ENCODE results near the gene DENND4C.
"Not testable (repeated sequence)": the region's sequence is repeated elsewhere in the genome, so short reads cannot be mapped to it uniquely, and the experiment has no call there.

DENND4C gene

DNA sequence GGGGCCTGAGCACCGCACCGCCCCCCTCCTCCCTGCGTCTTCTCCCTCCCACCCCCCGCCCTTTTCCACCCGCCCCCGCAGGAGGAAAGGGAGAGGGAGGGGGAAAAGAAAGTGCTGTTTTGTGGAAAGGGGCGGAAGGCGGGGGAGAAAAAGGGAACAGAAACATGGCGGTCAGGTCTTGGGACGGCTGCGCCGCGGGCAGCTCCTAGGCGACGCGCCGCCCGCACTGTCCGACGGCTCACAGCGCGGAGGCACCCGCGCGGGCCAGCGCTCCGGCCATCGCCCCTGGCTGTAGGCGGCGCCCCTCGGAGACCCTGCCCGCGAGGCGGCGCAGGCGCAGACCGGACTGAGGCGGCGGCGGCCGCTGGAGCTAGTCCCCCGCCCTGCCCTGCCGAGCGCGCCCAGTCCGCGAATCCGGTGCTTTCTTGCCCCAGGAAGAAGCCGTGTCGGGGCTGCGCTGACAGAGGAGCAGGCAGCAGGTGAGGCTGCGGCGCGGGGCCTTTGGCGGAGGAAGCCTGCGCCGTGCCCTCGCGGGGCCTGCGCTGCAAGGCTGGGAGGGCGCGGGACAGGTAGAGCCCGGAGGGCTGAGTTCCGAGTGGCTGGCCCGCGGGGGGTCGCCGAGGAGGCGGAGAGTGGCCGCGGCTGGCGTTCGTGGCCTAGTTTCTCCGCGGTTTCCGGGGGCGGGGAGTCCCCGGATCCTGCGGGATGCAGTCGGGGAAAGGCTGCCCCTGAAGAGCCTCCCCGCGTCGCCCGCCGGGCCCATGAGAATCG lies at the start of gene DENND4C:
Gene DENND4C, plus strand, starts transcription at position 339 of the 771 bp plus-strand sequence. CDS start 45,482 bp downstream, outside the sequence.
- DNase-seq = peak; percentile 74

DNA sequence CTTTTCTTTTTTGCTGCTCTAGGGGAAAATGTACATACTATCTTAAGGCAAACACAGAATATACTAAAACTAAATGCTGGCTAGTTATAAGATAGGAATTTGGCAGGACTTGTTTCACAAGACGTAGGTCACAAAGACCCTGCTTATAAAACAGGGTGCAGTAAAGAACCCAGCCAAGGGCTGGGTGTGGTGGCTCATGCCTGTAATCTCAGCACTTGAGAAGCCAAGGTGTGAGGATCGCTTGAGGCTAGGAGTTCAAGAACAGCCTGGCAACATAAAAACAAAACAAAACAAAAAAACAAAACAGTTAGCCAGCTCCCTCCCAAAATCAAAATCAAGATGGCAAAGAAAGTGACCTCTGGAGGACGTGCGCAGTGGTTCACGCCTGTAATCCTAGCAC lies 49.5 kb upstream of the DENND4C start:
- no peak for DNase-seq

DNA sequence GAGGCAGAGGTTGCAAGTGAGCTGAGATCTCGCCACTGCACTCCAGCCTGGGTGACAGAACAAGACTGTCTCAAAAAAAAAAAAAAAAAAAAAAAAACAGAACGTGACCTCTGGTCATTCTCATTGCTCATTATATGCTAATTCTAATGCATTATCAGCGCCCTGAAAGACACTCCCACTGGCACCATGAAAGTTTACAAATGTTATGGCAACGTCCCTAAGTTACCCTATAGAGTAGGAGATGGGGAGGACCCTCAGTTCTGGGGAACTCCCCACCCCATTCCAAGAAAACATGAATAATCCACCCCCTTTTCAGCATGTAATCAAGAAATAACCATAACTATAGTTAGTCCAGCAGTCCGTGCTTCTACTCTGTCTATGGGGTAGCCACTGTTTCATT lies 48.9 kb upstream of the DENND4C start:
- DNase-seq = no peak

DNA sequence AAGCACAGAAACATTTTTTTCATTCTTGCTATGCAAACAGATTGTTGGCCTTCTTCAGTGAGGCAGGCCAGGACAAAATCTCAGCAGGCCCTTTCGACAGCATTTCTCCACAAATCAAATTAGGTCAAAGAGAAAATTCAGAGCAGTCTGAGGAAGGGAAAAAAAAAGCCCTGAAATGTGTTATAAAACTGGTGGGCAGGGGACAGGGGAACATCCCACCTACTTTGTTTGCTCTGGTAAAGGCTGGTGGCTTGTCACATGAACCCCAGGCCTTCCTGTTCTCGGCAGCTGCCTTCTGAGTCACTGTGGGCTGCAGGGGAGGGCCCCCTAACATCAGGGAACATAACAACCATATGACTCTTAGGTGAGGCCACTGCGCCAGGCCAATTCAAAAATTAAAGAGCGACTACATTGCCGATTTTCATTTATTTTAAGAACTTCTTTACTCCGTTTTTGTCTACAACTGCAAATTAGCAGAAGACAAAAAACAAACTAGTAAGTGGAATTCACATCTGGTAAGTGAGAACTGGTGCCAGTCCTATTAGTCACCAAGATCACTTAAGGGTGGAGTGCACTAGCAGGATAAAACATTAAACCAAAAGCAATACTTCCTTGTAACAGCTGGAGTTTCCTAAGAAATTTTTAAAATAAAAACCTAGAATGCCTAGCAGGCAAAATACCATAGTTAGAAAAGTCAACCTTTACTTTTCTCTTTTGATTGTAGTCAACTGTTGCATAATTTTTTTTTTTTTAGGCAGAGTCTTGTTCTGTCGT lies 46.2 kb upstream of the DENND4C start:
- DNase-seq = peak; percentile 84

DNA sequence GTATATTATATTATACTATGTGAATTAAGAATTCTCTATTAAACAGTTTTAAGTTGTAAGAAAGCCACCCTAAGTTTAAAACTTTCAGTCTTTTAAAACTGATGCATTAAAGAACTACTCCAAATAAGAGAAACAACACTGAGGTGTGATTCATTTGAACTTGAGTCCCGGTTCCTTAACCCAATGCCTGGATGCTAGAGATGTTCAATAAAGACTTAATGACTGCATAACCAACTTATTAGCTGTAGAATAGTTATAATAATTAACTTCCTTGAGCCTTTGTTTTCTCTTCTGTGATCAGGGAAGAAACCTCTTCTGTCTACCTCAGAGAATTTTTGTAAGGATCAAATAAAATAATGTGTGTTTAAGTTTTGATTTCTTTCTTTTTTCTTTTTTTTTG lies 45.3 kb upstream of the DENND4C start:
- DNase-seq = no peak

DNA sequence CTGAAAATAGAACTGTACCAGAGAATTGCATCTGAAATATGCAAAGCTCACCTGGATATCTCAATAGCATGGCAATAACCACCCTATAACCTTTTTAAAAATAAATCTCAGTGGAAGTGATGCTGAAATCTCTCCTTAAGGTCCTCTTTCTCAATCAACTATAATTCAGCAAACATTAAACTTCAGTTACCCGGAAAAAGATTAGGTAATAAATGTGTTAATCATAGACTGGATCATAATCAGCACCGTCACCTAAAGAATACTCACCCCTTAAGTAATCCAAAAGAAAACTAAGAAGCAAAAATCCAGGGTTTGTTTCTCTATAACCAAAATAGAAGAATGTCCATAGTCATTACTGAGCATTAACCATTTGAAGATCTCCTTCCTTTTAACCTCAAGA lies 44.3 kb upstream of the DENND4C start:
- DNase-seq = no peak

DNA sequence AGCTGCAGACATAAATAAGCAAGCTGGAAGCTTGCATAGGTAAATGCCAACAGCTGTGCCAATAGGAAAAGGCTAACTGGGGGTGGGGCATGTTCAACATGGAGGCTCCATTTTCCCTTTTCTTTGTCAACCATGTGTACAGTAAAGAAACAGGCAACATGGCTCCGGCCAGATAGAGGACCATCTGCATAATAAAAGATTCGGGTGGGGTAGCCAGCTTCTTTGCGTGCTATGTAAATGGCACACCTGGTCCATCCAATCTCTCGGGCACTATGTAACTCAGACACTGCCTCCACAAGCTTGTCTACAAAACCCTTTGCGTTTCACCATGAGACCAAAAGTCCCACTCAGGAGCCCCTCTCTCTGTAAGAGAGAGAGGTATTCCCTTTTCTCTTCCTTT lies 41.7 kb upstream of the DENND4C start:
- DNase-seq = no peak

DNA sequence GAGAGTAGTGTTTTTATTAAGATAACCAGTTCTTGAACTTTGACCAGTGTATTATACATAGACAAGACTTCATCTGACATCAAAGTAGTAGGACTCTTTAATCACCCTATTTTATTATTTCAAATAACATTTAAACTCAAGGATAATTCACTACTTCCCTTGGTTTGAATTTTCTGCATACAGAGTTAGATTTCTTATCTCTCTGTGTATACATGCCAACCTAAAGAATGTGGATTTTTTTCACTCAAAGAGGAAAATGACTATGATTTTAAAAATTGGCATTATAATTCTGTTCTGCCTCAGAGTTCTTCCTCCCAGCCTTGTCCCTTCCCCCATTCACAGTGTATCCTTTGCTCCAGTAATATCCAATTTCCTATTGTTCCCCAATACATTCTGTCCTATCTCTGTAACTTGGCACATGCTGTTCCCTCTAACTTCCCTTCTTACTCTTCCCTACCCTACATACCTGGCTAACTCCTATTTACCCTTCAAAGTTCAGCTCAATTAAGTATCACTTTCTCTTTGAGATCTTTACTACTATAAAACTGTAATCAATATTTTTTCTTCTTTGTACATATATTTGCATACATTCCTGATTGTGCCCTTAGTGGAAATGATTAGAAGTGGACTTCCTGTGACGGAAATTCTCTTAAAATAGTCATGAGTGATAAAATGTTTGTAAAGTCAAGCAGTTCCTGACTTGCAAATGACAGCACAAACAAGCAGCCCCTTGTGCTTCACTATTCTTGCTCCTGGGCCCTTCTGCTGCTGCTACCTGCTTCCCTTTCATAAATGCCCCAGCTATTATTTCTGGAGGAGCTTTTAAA lies 38.1 kb upstream of the DENND4C start:
- DNase-seq = no peak

DNA sequence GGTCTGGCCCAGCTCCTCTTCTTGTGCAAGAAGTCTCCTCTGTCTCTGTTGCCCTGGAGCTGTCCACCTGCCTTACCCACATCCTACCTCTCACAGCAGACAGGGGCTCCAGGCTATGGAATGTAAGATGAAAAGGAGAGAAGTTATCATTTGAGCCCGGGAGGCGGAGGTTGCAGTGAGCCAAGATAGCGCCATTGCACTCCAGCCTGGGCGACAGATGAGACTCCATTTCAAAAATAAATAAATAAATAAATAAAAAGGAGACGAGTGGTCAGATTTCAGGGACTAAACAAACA lies 37.5 kb upstream of the DENND4C start:
- no peak for DNase-seq

DNA sequence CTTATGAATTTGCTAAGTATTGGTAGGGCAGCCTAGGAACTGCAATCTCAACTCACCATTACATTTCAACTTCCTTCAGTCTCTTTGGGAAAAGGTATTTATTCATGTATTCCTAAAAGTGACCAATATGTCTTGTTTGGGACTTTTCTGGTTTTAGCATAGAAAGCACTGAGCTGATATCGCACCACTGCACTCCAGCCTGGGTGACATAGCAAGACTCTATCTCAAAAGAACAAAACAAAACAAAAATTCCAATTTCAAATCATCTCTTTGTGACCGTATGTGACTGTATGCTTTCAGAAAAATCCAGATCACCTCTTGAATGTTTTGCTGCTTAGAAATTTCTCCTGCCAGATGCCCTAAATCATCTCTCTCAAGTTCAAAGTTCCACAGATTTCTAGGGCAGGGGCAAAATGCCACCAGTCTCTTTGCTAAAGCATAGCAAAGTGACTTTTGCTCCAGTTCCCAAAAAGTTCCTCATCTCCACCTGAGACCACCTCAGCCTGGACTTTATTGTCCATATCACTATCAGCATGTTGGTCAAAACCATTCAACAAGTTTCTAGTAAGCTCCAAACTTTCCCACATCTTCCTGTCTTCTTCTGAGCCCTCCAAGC lies 37.0 kb upstream of the DENND4C start:
- not testable (repeated sequence) for DNase-seq

DNA sequence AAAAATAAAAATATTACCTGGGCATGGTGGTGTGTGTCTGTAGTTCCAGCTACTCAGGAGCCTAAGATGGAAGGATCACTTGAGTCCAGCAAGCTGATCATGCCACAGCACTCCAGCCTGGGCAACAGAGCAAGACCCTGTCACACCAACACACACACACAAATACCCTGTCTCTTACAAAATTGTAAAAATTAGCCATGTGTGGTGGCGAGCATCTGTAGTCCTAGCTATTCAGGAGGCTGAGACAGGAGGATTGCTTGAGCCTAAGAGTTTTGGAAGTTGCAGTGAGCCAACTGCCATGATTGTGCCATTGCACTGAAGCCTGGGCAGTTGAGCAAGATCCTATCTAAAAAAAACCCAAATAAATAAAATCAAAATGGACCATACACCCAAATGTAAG lies 32.1 kb upstream of the DENND4C start:
- no peak for DNase-seq

DNA sequence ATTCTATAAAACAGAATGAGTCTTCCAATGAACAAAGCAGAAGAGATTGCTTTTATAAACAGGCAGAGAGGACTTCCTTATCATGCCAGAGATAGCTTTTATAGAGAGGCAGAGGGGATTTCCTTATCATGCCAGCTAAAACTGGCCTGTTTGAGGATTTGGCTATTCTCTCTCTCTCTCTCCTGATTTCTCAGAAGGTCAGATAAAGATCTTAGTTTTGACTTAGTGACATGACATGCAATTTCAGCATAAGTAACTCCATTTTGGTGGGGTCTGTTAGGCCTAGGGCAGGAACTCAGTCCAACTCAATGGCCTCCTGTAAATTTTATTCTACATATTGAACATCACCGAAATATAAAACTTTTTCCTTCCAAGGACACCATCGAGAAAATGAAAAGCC lies 31.5 kb upstream of the DENND4C start:
- no peak for DNase-seq

DNA sequence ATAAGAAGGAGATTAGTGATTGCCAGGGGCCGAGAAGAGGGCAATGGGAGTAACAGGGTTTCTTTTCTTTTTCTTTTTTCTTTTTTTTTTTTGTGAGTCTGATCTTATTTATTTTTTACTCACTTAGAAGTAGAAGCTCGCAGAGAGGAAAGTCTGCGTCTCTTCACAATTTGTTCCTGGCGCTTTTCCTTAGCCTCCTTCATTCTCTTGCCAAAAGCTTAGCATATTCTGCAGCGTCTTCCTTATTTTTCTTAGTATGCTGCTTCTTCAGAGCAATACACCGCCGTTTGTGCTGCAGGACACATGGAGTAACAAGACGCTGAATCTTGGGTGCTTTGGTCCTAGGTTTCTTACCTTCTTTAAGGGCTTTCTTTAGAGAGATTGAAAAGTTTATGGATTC lies 30.3 kb upstream of the DENND4C start:
- DNase-seq = no peak

DNA sequence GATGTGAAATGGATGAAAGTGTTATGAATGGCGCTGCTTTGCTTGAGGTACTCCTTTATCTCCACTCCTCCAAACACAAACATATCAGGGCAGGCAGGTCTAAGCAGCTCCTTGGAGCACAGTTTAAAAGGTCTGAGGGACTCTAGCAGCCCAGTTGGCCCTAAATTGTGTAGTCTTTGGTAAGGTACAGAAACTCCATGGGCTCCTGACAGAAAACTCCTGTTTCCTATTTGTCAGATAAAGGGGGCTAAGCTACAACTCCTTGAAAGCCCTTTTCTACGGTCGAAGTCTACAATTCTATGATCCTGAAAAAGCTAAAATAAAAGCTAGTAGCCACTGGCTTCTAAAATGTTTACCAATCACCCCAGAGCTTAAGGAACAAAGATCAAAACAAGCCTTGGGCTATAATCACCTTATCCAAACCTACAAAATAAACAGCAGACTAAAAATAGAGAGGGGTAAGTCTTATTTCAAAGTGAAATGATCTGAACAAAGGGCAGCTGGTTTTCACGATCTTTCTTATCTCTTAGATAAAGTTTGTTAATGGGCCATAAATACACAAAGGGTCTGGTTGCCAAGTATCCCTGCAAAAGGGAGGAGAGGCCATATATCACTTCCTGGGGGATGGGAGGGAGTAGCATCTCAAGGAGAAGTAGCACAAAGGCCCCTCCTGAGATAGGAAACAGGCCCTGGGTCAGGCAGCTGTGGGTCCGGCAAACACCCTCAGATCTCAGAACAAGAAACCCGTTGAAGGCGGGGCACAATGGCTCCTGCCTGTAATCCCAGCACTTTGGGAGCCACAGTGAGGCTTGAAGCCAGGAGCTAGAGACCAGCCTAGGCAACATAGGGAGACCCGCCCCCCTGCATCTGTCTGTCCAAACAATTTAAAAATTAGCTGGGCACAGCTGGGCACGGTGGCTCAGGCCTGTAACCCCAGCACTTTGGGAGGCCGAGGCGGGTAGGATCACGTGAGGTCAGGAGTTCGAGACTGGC lies 28.3 kb upstream of the DENND4C start:
- no peak for DNase-seq

DNA sequence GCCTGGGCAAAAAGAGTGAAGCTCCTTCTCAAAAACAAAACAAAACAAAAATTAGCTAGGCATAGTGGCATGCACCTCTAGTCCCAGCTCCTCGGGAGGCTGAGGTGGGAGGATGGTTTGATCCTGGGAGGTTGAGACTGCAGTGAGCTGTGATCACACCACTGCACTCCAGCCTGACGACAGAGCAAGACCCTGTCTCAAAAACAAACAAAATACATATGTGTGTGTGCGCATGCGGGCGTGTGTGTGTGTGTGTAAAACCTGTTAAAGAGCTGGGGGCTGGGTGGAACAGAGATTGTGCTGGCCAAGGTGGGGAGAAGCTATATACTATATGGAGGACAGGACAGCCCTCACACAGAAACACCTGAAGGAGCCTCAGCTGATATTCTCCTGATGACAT lies 27.4 kb upstream of the DENND4C start:
- no peak for DNase-seq

DNA sequence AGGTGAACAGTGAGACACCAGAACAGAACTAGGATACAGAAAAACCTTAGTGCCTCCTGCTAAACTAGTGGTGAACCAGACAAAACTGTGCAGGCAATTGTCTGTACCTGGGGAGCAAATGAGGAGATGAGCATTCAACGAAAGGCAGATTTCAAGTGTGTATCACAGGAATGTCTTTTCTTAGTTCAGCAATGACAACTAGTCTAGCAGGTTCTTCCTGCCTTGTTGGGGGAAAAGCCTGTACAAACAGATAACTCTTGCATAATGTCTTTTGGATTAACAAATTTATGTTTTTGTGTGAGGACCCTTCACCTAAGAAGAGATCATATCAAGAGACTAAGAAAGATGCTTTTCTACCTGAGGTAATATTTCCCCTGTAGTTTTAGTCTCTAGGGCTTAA lies 21.8 kb upstream of the DENND4C start:
- no peak for DNase-seq

DNA sequence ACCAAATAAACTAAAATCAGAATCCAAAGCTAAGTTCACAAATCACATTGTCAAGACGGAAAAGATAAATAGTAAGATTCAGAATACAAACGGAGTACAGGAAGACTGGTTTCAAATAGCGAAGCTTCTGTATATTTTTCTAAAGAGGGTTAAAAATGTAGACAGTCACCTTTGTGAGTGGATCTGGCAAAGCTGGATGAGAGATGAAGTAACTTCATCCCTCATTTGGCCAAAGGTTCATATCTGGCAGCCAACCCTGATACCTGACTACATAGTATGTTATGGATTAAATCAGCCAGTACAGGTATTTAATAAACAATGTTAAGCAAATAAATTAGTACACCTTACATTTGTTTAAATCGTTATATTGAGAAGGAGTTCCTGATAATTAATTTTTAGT lies 21.3 kb upstream of the DENND4C start:
- DNase-seq = no peak

DNA sequence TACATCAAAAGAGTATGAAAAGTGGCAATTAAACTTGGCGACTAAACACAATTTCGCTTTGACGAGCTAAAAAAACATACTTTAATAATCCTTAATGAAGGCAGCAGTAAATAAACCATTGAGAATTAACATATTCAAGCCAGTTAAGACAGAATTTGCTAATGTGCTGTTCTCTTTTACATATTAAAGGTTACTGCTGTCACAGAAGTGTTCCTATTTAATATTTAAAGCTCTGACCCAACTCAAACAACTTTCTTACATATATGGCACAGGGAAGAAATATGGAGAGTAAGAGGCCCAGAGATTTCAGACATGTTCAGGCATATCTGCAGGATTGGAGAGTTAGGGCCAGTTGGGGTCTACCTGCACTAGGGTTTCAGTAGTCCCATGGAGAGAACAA lies 16.7 kb upstream of the DENND4C start:
- DNase-seq = no peak

DNA sequence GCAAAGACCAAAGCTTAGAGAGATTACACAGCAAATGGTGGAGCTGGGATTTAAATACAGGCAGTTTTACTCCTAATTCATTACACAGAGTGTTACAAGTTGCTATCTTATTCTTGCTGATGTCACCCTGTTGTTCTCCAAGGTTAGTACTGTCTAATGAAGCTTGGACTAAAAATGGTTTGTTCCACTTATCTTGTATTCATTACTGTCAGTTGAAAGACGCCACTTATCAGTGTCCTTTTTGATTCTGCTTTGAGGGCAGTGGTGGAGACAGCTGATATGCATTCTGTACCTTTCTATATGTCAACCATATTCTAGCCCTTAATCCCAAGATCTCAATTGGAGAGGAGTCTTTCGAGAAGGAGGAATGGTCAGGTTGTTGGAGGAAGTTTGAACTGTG lies 14.0 kb upstream of the DENND4C start:
- no peak for DNase-seq

DNA sequence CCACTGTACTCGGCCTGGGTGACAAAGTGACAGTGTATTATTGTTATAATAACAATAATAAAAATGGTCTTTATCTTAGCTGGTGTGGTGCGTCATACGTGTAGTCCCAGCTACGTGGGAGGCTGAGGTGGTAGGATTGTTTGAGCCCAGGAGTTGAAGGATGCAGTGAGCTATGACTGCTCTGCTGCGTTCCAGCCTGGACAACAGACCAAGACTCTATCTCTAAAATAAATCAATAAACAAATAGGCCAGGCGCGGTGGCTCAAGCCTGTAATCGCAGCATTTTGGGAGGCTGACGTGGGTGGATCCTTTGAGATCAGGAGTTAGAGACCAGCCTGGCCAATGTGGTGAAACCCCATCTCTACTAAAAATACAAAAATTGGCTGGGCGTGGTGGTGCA lies 9.2 kb upstream of the DENND4C start:
- DNase-seq = no peak

DNA sequence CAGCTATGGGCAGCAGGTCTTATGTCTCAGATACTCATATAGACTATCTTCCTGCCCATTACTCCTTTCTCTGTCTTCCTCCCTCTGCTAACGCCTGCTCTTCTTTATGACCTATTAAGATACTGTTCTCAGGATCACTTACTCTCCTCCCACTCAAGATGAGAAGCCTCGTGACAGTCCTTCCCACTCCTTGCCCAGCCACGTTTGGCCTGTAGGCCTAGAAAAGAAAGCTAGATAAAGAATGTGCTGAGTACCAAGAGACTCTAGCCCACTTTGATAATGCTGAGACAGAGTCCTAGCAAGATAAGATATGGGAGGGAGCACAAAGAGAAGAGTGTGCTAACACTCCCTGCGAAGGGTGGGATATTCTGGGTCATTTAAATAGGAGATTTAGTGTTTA lies 6.8 kb upstream of the DENND4C start:
- no peak for DNase-seq

DNA sequence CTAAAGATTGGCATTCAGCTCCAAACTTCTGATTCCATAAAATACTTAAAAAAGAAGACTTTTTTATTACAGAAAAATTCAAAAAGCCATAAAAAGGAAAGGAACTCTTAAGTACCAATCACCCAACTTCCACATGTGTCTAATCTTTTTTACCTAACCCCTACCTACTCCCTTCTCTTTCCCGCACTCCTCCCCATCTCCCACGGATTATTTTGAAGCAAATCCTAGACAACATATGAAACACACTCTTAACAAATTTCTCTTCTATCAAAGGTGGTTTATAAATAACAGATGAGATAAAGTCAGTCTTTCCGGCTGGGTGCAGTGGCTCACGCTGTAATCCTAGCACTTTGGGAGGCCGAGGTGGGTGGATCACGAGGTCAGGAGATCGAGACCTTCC lies 5.9 kb upstream of the DENND4C start:
- DNase-seq = no peak
